NCI-H526 (cell line): Measurements from ENCODE around the gene COQ2.
A peak's percentile ranks its signal among the peaks of the same experiment; 100 is the strongest.
"Not testable (repeated sequence)": the region's sequence is repeated elsewhere in the genome, so short reads cannot be mapped to it uniquely, and the experiment has no call there.

Experiments
- DNase-seq, 2 experiments: peaks; one replicate each; lab custom pipeline; 2025; lab: John Stamatoyannopoulos, UW

Gene COQ2

DNA sequence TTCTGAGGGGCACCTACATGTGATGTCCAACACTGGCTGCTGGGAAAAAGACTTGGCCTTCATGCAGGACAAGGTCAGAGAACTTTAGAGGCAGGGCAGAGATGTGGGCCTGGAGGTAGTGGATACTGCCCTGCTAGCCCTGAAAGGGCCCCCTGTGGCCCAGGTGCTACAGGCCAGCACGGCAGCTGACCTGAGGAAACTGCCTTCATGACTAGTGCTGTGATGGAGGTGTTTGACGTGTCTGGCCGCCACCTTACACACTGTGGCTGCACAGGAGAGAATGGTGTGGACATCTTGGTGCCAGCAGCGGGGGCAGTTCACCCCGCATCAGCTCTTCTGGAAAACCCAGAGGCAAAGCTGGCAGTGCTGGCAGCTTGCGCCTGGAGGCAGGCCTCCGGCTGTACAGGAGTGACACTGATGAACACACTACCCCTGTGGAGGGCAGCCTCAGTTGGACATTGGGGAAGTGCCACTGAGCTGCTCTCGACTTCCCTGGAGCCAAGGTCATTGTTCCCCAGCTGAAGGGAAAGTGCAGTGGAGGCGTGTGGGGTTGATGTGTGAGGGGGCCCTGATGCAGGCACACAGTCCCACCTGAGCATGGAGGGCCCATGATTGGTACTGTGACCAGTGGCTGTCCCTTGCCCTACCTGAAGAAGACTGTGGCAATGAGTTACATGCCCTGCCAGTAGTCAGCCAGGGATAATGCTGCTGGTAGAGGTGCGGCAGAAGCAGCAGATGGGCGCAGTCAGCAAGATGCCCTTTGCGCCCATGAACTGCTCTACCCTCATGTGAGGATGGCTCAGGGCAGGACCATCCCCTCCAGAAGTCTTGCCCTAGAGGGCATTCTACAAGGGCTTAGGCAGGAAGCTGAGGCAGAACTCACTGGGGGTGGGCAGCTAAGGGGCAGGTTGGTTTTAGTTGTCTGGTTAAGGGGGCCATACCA lies 36.9 kb downstream of the COQ2 start:
- no peak for DNase-seq

DNA sequence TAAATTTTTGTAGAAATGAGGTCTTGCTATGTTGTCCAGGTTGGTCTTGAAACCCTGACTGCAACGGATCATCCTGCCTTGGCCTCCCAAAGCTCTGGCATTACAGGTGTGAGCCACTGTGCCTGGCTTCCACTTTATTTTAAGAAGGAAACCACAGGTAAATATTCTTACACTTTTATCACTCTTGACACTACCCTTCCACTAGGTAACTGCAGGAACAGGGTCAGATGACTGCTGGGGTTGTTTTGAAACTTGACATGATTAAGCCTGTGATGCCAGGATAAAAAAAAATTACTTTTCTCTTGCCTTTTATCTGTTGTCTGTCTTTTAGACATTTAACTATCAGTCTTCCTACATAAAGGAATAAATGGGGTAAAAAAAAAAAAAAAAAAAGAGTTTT lies 43.5 kb downstream of the COQ2 start:
- DNase-seq = no peak

DNA sequence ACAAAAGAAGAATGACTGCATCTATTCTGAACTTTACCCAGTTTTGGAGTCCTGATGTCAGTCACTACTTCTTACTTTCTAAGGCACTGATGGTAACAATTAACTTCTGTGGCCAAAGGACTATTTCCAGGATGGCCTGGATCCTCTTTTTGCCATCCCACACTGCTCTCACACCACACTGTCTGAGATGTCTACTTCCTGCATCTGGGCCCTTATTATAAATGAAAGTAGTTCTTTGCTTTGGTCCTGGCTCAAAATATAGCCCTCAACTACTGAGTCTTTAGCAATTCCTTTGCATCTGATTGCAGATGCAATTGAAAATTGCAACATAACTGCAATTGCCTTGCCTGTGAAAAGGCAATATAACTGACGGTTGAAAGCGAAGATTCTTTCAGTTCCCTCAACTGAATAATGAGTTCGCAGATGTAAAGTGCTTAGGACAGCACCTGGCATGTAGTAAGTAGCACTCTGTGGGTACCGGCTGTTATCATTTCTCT lies 44.2 kb downstream of the COQ2 start:
- DNase-seq = no peak

- no peak for DNase-seq
Measured at GRCh38 chr4:83238393-83239248, 46.0 kb downstream of the COQ2 start.

- peak; percentile 3 to 16 for DNase-seq
Measured at GRCh38 chr4:83237591-83237990, 47.0 kb downstream of the COQ2 start.

GRCh38 chr4:83235645-83236133 lies 48.9 kb downstream of the COQ2 start:
- DNase-seq = not testable (repeated sequence)

DNA sequence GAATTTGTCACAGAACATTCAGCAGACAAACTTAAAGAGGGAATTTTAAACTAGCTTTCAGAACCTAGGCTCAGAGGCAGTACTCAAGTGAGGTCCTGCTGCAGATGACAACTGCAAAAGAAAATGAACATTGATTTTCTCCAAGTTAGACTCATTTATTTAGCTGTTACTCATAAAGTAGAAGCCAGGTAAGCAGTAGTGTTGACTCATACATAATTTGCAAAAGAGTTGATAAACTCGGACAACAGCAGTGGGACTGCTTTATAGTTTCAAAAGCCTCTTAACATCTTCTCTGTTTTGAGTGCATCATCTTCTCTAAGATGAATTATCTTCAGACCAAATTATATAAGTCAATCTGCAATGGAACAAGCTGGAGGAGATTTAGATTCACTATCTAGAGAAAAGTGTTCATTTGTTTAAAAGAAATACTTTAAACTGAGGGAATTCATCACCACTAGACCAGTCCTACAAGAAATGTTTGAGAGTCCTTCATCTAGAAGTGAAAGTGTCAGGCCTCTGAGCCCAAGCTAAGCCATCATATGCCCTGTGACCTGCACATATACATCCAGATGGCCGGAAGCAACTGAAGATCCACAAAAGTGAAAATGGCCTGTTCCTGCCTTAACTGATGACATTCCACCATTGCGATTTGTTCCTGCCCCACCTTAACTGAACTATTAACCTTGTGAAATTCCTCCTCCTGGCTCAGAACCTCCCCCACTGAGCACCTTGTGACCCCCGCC lies 49.5 kb downstream of the COQ2 start:
- DNase-seq = no peak

GRCh38 chr4:83234387-83234786 lies 50.2 kb downstream of the COQ2 start:
- not testable (repeated sequence) for DNase-seq

GRCh38 chr4:83232082-83232481 lies 52.5 kb downstream of the COQ2 start:
- no peak for DNase-seq

GRCh38 chr4:83231620-83232076 lies 53.0 kb downstream of the COQ2 start:
- no peak for DNase-seq

GRCh38 chr4:83230928-83231327 lies 53.7 kb downstream of the COQ2 start:
- DNase-seq = no peak

DNA sequence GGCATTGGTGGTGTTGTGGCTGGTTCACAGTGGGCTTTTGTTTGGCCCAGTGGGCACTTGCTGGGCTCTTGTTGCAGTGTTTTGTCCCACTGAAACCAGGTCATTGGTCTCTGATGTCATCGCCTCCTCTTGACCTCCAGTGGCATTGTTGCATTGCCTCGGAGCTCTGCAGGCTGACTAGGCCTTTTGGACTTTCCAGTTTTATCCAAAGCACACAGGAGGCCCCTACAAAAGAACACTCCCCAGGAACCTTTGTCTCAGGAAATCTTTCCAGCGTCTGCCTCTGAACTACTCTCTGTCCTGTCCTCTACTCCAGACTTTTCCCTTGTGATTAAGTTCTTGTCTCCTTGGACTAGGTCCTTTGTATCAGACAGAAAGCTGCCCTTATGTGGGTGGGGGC lies 54.8 kb downstream of the COQ2 start:
- DNase-seq = no peak

- no peak for DNase-seq
Measured at GRCh38 chr4:83228231-83228630, 56.4 kb downstream of the COQ2 start.

DNA sequence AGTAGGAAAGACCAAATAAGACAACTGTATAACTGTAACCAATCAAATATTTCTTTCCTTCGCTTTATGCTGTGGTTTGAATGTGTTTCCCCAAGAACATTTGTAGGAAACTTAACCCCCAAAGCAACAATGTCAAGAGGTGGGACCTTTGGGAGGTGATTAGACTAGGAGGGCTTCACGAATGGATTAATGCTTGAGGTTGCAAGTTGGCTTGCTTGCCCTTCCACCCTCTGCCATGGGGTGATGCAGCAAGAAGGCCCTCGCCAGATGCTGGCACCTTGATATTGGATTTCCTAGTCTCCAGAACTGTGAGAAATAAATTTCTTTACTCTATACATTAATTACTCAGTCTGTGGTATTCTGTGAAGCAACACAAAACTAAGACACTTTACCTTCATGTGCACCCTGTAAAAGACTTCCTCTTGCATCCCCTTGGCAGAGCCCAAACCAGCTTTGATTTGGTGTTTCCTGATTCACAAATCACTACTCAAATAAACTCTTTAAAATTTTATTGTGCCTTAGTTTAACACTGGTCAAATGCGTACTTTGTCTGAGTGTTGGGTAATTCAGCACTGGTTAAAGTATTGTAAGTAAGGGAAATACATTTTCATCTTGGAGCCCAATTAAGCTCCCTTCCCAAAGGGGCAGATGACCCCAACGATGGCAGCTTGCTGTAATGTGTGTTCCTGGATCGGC lies 59.9 kb downstream of the COQ2 start:
- DNase-seq = no peak

DNA sequence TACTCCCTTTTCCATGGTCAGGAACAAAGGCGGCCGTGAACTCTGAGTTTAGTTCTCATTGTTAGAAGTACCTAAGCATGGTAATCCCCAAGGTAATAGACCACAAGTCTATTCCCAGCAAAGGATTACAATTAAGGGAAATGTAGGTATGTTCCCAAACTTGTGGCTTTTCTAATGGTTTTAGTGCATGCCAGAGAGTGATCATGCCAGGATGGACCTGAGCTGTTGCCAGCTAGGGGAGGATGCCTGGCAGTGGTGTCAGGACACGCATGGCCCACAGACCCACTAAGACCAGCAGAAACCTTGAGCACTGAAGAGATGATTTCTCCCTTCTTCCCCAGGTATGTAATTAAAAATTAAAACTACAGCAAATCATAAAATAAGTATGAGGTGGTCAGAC lies 60.8 kb downstream of the COQ2 start:
- DNase-seq = no peak

GRCh38 chr4:83221897-83222441 lies 62.6 kb downstream of the COQ2 start:
- peak in 1 of 2 experiments; percentile 3 for DNase-seq

DNA sequence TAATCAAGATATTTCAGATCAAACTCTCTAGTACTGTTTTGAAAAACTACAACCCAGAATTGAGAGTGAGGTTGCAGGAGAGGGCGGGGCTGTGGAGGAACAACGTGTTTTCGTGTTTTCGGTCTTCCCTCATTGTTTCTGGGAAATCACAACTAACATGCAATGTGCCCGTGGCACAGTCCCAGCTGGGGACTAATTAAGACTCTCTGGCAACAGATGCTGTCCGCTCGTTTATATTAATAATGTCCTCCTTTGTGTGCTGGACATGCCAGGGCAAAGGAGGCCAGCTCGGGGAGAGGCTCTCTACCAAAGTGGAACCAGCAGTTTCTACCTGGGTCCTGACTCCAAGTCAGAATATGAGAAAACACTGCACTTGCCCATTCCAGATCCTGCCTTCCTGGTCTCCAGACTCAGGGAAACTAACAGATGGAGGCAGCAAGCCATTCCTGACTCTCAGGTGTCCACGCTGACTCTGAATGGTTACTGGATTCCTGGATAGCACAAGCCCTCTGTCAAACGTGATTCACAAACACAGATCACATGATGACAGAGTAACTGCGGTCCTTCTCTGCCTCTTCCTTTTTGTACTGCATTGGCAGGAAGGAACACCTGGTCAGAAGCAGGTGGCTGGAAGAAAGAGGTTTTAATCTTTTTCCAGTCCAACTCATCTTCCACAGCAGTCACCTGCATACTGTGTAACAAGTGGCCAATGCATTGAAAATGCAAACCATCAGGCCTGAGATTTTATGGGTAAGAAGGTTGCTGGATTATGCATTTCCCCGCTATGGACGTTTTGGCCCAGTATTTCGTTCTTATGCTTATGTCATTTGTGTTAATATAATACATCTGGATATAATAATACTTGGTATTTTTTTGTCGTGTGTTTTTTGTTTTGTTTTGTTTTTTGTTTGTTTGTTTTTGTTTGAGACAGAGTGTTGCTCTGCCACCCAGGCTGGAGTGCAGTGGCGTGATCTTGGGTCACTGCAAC lies 65.0 kb downstream of the COQ2 start:
- no peak for DNase-seq

GRCh38 chr4:83217721-83218522 lies 66.7 kb downstream of the COQ2 start:
- DNase-seq = no peak
